ENCODE results near the gene PLEKHA6. TPM values are rescaled to one million over a fixed set of nuclear protein-coding genes. Genes with fewer than 3 reads are reported as not detected.

PLEKHA6 gene
- polyA plus RNA-seq, 3 donors from 2014 or later, result not detected

- Mint-ChIP-seq H3K27ac (no peak overlapping the region), H3K9me3 (peaks cover 0 to under 1% (median 0%) of the 10 kb centered on the region in 6 donors)
Observed at GRCh38 chr1:204258213-204259115, 101.3 kb downstream of the PLEKHA6 start.

GRCh38 chr1:204257446-204257845 lies 102.3 kb downstream of the PLEKHA6 start:
- H3K27ac Mint-ChIP-seq, result no peak overlapping the region
- DNase-seq, result no peak
- peaks cover 0 to 9% (median 3%) of the 10 kb centered on the region in 3 donors for H3K27me3 Mint-ChIP-seq (ENCODE audit: low read depth in 3 of 3)
- H3K4me3 Mint-ChIP-seq, result no peak overlapping the region
- no peaks in the 10 kb centered on the region for H3K9me3 Mint-ChIP-seq
- no peaks in the 10 kb centered on the region for H3K4me1 Mint-ChIP-seq
- H3K36me3 Mint-ChIP-seq, result no peaks in the 10 kb centered on the region

More at GRCh38 chr1:204258213-204259115, 101.3 kb downstream of the PLEKHA6 start:
- H3K4me1 Mint-ChIP-seq, result no peaks in the 10 kb centered on the region
- peaks cover 0 to 8% (median 3%) of the 10 kb centered on the region in 3 donors for H3K27me3 Mint-ChIP-seq (ENCODE audit: low read depth in 3 of 3)
- no peak overlapping the region for H3K4me3 Mint-ChIP-seq
- DNase-seq, result peak in 1 of 3 donors; percentile 4
- no peaks in the 10 kb centered on the region for H3K36me3 Mint-ChIP-seq

- Mint-ChIP-seq H3K27me3 (ENCODE audit: low read depth in 3 of 3) (peaks cover 0 to 9% (median 4%) of the 10 kb centered on the region in 3 donors), H3K4me3 (no peak overlapping the region), H3K27ac (peak overlapping the region in 1 of 6 donors; percentile 36), H3K36me3 (no peaks in the 10 kb centered on the region), H3K9me3 (no peaks in the 10 kb centered on the region), H3K4me1 (no peaks in the 10 kb centered on the region)
- DNase-seq, result no peak
Observed at GRCh38 chr1:204256531-204256930, 103.2 kb downstream of the PLEKHA6 start.

- no peak overlapping the region for H3K27ac Mint-ChIP-seq
- no peak overlapping the region for H3K4me3 Mint-ChIP-seq
- H3K4me1 Mint-ChIP-seq, result no peaks in the 10 kb centered on the region
- DNase-seq, result no peak
- no peaks in the 10 kb centered on the region for H3K36me3 Mint-ChIP-seq
- no peaks in the 10 kb centered on the region for H3K9me3 Mint-ChIP-seq
- H3K27me3 Mint-ChIP-seq (ENCODE audit: low read depth in 3 of 3), result peaks cover 0 to 7% (median 4%) of the 10 kb centered on the region in 3 donors
Observed at GRCh38 chr1:204255966-204256365, 103.8 kb downstream of the PLEKHA6 start.

- DNase-seq, result no peak
- Mint-ChIP-seq H3K27ac (no peak overlapping the region), H3K4me3 (no peak overlapping the region), H3K36me3 (no peaks in the 10 kb centered on the region), H3K9me3 (no peaks in the 10 kb centered on the region), H3K27me3 (ENCODE audit: low read depth in 3 of 3) (peaks cover 0 to 6% (median 4%) of the 10 kb centered on the region in 3 donors), H3K4me1 (no peaks in the 10 kb centered on the region)
Observed at GRCh38 chr1:204255225-204255624, 104.5 kb downstream of the PLEKHA6 start.

- H3K27ac Mint-ChIP-seq, result no peak overlapping the region
- no peak overlapping the region for H3K4me3 Mint-ChIP-seq
- H3K4me1 Mint-ChIP-seq, result no peaks in the 10 kb centered on the region
- H3K27me3 Mint-ChIP-seq (ENCODE audit: low read depth in 3 of 3), result peaks cover 0 to 10% (median 4%) of the 10 kb centered on the region in 3 donors
- H3K9me3 Mint-ChIP-seq, result no peaks in the 10 kb centered on the region
- no peaks in the 10 kb centered on the region for H3K36me3 Mint-ChIP-seq
- DNase-seq, result no peak
Observed at GRCh38 chr1:204254031-204254661, 105.6 kb downstream of the PLEKHA6 start.

GRCh38 chr1:204251926-204252689 lies 107.6 kb downstream of the PLEKHA6 start:
- no peak overlapping the region for H3K4me3 Mint-ChIP-seq
- H3K36me3 Mint-ChIP-seq, result no peaks in the 10 kb centered on the region
- H3K27me3 Mint-ChIP-seq (ENCODE audit: low read depth in 3 of 3), result peaks cover 0 to 13% (median 4%) of the 10 kb centered on the region in 3 donors
- no peaks in the 10 kb centered on the region for H3K9me3 Mint-ChIP-seq
- peak overlapping the region in 1 of 6 donors; percentile 24 for H3K27ac Mint-ChIP-seq
- no peak for DNase-seq
- H3K4me1 Mint-ChIP-seq, result no peaks in the 10 kb centered on the region

GRCh38 chr1:204251286-204251685 lies 108.4 kb downstream of the PLEKHA6 start:
- H3K4me1 Mint-ChIP-seq, result no peaks in the 10 kb centered on the region
- H3K27me3 Mint-ChIP-seq (ENCODE audit: low read depth in 3 of 3), result peaks cover 0 to 13% (median 4%) of the 10 kb centered on the region in 3 donors
- H3K9me3 Mint-ChIP-seq, result no peaks in the 10 kb centered on the region
- H3K4me3 Mint-ChIP-seq, result no peak overlapping the region
- DNase-seq, result no peak
- H3K27ac Mint-ChIP-seq, result no peak overlapping the region
- H3K36me3 Mint-ChIP-seq, result no peaks in the 10 kb centered on the region

- no peak for DNase-seq
- Mint-ChIP-seq H3K27me3 (ENCODE audit: low read depth in 3 of 3) (peaks cover 0 to 13% (median 4%) of the 10 kb centered on the region in 3 donors), H3K4me3 (no peak overlapping the region), H3K4me1 (no peaks in the 10 kb centered on the region), H3K27ac (no peak overlapping the region), H3K9me3 (no peaks in the 10 kb centered on the region), H3K36me3 (no peaks in the 10 kb centered on the region)
Observed at GRCh38 chr1:204250428-204251030, 109.2 kb downstream of the PLEKHA6 start.

- Mint-ChIP-seq H3K27ac (no peak overlapping the region), H3K4me3 (no peak overlapping the region), H3K9me3 (no peaks in the 10 kb centered on the region), H3K36me3 (no peaks in the 10 kb centered on the region), H3K4me1 (no peaks in the 10 kb centered on the region), H3K27me3 (ENCODE audit: low read depth in 3 of 3) (peaks cover 0 to 10% (median 3%) of the 10 kb centered on the region in 3 donors)
- DNase-seq, result no peak
Observed at GRCh38 chr1:204249736-204250427, 109.8 kb downstream of the PLEKHA6 start.

GRCh38 chr1:204248954-204249353 lies 110.8 kb downstream of the PLEKHA6 start:
- Mint-ChIP-seq H3K36me3 (no peaks in the 10 kb centered on the region), H3K27ac (no peak overlapping the region), H3K4me3 (no peak overlapping the region), H3K9me3 (no peaks in the 10 kb centered on the region), H3K4me1 (no peaks in the 10 kb centered on the region), H3K27me3 (ENCODE audit: low read depth in 3 of 3) (peaks cover 0 to 10% (median 3%) of the 10 kb centered on the region in 3 donors)
- DNase-seq, result no peak

- H3K27me3 Mint-ChIP-seq (ENCODE audit: low read depth in 3 of 3), result peaks cover 0 to 8% (median 1%) of the 10 kb centered on the region in 3 donors
- no peak overlapping the region for H3K27ac Mint-ChIP-seq
- H3K4me1 Mint-ChIP-seq, result no peaks in the 10 kb centered on the region
Observed at GRCh38 chr1:204246876-204247275, 112.9 kb downstream of the PLEKHA6 start.

GRCh38 chr1:204242920-204243319 lies 116.8 kb downstream of the PLEKHA6 start:
- DNase-seq, result no peak
- Mint-ChIP-seq H3K27me3 (ENCODE audit: low read depth in 3 of 3) (peaks cover 0 to 5% (median 5%) of the 10 kb centered on the region in 3 donors), H3K36me3 (no peaks in the 10 kb centered on the region), H3K9me3 (no peaks in the 10 kb centered on the region), H3K27ac (no peak overlapping the region), H3K4me3 (no peak overlapping the region), H3K4me1 (no peaks in the 10 kb centered on the region)

More at GRCh38 chr1:204246876-204247275, 112.9 kb downstream of the PLEKHA6 start:
- DNase-seq, result no peak
- no peaks in the 10 kb centered on the region for H3K36me3 Mint-ChIP-seq
- H3K9me3 Mint-ChIP-seq, result no peaks in the 10 kb centered on the region
- no peak overlapping the region for H3K4me3 Mint-ChIP-seq

Measured in immature natural killer cell (primary cell).